HG02798 (cell line): Measurements from ENCODE around the gene ADAMTS7.
"Not testable (repeated sequence)": the region's sequence is repeated elsewhere in the genome, so short reads cannot be mapped to it uniquely, and the experiment has no call there.

Experiments used
- ATAC-seq: cut with Tn5 transposase; IDR thresholded peaks from one replicate; pipeline ENCODE4 v1.9.1; 2021; ENCODE audit warnings: mild to moderate bottlenecking; ENCODE audit not compliant: unreplicated experiment, poor library complexity

ADAMTS7 gene

DNA sequence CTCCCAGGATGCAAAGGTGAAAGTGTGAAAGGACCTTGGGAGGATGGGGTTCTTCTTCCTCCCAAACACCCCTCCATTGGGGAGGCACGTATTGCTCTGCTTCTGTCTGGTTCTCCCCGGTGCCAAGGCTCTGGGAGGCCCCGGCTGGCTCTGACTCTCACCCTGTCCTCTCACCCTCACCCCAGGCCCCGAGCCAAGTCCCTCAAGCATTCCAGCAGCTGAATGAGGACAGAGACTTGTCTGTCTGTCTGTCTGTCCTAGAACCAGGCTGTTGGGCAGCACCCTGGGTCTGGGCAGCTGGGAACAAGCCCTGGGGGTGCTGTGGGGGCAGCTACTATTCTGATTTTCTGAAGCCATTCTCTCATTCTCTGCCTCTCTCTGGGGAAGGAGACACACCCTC, 29.9 kb downstream of the ADAMTS7 start:
- ATAC-seq, result not testable (repeated sequence)

DNA sequence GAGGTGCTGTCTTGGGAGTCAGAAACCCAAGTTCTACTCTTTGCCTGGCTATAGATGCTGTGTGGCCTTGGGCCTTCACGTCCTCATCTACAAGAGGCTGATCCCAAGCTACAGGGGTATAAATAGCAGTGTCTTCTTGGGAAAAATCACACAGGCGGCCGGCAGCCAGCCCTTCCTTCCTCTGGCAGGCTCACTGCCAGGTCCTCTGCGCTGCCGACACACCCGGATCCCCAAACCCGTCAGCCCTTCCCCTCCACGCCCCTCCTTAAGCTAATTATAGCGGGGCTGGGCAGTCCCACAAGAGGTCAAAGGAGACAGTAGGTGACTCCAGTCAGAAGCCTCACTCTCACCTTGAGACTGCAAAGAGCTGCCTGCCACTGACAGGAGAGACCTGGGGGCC, 31.3 kb downstream of the ADAMTS7 start:
- ATAC-seq, result not testable (repeated sequence)

DNA sequence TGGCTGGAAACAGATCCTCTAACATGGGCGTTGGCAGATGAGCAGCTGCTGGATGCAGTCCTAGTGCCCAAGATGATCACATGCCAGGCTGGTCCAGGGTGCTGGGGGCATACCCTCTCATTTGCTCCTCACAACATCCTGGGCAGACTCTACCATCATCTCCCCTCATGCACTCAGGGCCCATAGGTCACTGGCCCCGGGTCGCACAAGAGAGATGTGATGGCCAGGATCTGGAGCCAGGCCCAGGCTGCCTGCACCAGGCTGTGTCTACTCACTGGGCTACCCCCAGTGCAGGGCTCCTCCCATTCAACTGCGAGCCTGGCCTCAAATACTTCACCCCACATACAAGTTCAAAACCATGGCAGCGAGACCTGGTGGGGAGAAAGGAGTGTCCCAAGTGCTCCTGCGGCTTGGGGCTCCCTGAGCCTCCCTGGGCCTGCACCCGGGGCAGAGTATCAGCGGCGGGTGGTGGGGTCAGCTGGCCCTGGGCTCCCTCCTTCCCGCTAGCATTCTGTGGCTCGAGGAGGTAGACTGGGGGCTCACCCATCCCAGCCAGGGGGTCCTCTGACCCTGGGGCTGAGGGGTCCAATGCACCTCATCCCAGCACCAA, 32.0 kb downstream of the ADAMTS7 start:
- ATAC-seq, result not testable (repeated sequence)

DNA sequence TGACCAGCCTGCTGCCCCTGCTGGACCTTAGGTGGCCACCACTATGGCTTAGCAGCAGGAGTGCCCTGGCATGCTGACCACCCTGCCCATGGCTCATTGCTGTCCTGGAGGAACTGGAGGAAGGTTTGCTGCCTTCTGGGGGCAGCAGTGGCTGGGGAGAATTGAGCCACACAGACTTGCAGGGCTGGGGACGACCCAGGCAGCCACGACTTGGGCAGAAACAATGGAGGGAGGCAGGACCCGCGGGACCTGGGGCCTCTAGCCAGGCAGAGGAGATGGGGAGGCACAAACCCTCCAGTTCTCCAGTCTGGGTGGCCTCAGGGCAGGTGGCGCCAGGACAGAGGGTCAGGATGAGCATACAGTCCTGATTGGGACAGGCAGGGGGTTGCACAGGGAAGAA, 32.8 kb downstream of the ADAMTS7 start:
- no peak for ATAC-seq

DNA sequence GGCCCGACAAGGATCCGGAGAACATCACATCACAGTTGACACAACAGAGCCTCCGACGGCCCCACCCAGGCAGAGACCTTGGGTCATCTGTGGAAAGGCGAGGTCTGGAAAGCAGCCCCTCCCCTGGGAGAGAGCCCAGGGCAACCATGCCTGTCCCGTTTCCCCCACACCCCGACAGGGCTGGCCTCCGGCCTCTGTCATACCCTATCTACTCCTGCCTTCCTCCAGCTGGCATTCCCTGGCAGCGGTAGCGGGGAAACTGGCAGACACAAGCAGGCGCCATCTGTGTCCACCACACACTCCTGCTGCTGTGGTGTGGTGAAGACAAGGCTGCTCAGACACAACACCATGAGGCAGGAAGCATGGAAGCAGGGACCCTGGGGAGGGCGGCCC, 33.3 kb downstream of the ADAMTS7 start:
- ATAC-seq, result not testable (repeated sequence)

DNA sequence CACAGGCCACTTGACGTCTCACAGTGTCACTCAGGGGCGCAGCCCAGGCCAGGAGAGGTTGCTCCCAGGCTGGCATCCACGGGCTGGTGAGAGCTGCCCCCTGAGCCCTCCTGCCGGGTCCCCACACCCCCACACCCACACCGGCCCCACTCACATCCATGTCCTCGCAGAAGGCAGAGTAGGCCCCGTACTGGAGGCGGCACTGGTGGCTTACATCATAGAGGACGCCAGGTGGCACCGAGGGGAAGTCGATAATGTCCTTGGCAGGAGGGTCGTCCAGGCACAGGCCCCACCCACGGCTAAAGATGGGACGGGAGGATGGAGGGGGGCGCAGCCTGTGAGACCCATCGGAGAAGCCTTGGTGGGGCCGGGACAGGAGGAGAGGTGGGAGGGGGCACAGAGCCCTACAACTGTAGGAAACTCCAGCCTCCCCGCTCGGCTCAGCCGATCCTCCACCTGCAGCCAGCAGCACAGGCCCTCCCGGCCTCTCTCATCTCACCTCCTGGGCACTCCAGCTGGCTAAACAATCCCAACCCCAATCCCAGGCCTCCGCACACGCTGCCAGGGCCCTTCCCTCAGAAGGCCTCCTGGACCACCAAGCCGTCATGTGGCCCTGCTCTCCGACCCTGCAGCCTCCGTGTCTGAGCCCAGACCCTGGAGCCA, 33.8 kb downstream of the ADAMTS7 start:
- ATAC-seq, result not testable (repeated sequence)

DNA sequence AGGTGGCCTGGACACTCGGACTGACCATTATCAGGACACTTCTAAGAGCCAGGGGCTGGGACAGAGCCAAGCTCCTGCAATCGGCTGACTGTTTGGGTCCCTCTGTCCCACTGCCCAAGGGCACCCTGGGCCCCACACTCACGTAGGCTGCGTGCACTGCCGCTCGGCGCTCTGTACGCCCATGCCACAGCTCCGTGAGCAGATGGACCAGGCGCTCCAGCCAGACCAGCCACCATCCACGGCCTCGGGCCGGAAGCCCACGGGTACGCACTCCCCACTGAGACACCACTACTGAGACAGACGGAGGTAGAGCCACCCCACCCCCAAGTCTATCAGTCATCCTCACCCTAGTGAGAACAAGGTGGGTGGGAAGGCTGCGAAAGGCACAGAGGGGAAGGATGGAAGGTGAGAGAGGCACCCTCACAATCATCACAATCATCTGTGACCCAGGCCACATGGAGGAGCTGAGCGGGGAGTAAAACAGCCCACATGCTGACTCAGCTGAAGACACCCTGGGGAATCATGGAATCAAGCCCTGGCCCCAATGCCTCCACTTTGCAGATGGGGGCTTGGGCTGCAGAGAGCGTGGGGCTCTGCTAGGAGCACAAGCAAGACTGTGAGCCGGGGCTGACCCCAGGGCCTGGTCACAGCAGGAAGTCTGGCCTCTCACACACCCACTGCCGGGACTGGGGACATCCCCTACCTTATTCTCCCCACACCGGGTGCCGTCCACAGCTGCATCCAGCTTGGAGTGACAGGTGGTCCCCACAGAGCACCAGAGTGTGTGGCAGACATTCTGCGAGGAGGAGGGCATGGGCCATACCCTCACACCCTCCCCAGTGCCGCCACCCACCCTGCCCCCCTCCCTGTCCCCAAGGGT, 35.0 kb downstream of the ADAMTS7 start:
- not testable (repeated sequence) for ATAC-seq

DNA sequence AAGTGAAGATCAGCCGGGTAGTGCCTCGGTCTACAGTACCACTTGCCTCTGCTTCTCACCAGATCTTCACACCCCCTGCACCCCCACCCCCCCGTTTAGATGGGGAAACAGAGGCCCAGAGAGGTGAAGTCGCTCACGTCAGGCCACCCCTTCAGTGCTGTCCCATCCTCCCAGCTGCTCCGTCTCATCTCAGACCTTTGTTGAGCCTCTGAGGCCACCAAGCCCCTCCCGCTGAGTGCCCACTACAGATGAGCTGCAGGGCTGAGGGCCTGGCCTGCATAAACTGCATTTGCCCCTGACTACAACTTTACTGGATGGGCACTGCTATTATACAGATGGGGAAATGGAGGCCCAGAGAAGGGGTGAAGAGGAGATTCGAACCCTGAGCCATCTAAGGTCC, 35.8 kb downstream of the ADAMTS7 start:
- no peak for ATAC-seq

DNA sequence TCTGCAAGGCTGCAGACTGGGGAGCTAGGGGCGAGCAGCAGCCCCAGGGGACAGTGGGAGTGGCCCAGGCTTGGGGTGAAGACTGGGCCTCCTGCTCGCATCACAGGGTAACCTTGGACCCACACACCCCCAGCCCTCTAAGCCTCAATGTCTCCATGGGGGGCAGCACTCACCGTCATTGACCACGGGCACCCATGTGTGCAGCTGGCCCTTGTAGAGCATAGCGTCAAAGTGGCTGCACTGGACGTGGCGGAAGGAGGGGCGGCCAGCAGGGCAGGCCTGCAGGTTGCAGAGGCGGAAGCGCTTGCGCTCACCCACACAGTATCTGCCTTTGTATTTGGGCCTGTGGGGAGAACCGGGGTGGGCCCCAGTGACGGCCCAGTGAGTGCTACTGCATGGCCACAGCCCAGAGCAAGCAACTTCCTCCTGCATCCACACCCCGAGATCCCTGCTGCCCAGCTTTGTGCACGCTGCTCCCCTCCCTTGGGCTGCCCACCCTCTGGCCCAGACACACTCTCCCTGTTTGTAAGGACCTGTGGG, 36.7 kb downstream of the ADAMTS7 start:
- not testable (repeated sequence) for ATAC-seq

DNA sequence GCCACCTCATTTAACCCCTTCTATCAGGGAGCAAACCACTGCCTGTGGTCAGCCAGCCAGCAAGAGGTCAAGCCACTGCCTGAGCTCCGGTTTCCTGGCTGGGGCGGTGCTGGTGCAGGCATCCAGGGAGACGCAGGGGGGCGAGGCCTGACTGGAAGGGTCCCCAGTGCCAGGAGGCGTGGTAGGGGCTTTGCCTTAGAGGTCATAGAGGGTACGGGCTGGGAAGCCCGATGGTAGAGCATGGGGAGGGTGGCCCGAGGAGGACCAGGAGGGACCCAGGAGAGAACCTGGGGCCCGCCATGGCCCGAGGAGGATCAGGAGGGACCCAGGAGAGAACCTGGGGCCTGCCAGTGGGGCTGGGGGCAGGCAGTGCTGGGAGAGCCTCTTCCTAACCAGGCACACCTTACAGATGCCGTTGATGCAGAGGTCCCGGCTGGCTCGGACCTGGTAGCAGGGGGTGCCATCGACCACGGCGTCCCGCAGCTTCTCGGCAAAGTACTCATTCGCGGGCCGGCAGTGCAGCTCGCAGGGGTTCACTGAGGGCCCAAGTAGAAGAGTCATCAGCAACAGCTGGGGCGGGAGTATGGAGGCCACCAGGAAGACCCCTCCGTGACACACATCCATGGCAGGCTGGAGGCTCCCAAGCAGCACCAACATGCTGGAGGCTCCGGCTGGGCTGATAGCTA, 37.4 kb downstream of the ADAMTS7 start:
- not testable (repeated sequence) for ATAC-seq

DNA sequence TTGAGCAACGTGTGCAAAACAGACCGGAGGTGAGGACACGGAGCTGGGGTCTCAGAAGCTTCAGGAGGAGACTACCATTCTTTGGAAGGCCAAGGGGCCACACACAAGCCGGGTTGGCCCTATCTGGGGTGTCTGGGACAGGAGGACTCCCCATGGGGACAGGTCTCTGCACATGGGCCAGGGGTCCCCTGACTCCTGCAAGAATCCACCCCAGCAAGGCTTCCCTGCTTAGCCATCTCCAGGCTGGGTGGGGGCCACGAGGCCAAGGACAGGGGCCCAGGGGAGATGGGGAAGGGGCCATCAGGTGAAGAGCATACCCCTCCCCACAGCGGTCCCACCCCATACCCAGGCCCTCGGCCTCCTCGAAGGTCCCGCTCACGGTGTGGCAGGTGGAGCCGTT, 38.5 kb downstream of the ADAMTS7 start:
- no peak for ATAC-seq

DNA sequence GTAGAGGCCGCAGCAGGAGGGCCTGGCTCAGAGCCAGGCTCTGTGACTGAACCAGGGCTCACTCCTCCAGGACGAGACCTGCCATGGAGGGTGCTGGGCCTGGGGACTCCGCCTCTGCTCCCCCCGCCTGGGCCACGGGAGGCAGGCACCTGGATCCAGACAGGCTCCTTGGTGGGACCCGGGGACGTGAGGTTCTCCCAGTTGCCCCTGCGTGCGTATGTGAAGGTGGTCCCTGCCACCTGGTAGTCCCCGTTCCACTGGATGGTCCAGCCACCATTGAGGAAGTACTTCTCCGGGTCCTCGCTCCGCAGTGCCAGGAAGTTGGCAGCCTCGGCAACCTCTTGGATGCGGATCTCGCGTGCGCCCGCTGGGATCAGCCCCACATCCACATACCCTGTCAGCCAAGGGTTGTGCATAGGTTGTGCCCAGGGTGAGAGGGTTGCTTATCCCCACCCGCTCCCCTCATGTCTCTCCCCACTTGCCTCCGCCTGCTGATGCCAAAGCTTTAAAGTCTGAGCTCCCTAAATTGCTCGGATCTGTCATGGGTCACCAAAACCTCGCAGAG, 39.7 kb downstream of the ADAMTS7 start:
- ATAC-seq, result not testable (repeated sequence)

DNA sequence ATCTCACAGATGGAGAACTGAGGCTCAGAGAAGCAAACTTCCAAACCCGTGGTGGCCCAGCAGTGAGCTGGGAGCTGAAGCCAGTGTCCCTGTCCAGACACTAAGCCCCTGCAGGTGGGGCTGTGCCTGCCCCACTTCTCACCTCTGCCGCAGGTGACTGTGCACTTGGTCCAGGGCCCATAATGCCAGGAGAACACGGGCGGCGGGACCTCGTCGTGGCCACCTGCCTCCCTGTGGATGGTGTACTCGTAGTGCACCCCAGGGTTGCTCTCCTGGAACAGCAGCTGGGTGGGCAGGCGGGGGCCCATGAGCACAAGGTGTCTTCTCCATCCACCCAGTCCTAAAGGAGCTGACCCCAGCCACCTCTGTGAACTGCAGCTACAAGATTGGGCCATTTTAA, 40.2 kb downstream of the ADAMTS7 start:
- ATAC-seq, result not testable (repeated sequence)

DNA sequence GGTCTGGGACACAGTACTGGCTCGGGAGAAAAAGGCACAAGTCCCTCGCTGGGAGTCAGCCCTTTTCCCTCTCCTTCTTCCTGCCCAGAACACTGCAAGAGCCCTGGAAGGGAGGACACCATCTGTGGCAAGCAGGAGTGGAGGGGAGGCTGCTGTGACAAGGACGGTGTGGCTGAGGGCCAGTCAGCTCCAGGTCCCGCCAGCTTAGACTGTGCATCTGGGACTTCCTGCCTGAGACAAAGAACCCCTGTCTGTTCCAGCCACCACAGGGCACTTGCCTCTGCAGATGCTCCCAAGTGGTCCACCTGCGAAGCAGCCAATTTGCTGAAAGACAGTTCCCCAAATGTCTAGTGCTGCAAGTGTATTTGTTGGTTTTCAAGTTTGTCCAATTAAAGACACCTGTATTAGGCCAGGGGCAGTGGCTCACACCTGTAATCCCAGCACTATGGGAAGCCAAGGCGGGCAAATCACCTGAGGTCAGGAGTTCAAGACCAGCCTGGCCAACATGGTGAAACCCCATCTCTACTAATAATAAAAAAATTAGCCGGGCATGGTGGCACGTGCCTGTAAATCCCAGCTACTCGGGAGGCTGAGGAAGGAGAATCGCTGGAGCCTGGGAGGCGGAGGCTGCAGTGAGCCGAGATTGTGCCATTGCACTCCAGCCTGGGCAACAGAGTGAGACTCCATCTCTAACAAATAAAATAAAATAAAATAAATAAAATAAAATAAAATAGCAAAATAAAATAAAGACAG, 41.6 kb downstream of the ADAMTS7 start:
- not testable (repeated sequence) for ATAC-seq

DNA sequence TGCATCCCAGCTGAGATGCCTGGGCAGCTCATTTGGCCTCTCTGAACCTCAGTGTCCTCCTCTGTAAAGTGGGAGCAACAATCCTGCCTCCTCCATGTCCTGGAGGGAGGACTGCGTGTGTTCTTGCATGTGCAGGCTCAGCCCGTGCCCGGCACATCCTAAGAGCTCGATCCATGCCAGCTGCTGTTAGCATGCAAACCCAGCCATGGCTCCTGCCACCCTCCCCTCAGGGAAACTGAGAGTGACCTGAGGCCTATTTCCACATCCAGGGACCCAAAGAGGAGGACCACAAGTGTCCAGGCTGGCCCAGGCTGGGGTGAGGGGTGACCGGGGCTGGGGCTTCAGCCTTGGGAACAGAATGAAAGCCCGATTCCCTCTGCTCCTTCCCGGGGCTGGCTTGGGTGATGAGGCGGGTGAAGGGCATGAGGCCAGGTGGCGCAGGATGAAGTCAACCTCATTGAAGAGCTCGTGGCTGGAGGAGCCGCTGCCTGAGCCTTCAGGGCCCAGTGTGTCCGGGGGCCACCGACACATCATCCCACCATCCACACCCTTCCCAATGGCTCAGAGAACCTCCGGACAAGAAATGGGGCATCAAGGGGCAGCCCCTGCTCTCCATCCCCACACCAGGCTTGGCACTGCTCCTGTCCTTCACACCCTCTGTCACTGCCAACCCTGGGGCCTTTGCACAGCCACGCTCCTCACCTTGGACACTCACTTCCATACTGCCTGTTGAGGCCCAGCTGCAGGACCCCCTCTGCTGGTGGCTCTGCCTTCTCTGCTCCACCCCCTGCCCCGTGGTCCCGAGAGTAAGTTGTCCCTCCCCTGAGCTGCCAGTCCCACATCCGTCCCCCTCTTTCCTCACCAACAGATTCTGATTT, 42.5 kb downstream of the ADAMTS7 start:
- ATAC-seq, result no peak

DNA sequence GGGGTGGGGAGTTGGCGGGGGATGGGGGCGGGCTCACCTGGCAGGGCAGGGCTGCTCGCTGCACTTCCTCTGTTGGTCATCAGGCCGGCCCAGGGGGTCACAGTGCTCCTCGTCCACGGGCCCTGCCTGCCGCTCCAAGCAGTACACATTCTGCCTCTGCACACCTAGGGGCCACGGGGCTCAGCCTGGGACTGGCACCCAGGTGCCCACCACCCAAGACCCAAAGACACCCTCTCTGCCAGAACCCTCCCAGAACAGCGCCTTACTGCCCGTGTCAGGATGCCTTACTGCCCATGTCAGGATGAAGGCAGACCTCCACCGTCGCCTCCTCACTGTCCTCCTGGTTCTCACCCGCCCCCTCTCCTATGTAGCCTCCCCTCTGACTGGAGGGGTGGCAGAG, 43.2 kb downstream of the ADAMTS7 start:
- no peak for ATAC-seq

DNA sequence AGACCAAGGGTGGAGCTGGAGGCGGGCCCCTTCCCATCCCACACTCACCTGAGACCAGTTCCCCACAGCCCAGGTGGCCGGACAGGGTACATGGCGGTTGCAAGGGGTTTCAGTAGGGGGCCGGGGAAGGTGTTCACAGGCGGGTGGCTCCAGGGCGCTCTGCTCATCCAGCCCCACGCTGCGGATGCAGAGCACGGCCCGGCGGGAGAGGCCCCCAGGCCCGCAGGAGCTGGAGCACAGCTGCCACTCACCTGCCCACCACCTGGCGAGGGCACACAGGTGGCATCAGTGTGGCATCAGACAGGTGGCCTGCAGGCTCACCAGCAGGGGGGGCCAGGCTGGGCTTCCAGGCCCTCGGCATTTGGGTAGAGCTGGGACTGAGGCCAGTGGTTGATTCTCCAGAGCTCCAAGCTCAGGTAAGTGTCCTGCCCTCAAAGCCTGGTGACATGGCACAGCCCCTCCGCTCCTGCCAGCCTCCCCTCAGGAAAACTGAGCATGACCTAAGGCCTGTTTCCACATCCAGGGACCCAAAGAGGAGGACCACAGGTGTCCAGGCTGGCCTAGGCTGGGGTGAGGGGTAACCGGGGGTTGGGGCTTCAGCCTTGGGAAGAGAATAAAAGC, 43.8 kb downstream of the ADAMTS7 start:
- ATAC-seq, result no peak

DNA sequence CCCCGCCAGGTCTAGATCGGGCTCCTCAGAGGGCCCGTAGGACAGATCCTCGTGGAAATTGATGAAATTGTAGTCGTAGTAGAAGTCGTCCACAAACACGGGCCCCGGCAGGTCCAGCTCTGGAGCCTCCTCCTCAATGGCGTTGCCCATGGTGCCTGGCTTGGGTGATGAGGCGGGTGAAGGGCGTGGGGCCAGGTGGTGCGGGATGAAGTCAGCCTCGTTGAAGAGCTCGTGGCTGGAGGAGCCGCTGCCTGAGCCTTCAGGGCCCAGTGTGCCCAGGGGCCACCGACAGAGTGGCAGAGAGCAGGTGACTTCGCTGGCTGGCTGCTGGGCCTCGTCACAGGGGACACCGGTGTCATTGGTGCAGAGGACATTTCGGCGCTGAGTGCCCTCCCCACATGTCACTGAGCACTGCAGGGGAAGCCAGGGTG, 44.6 kb downstream of the ADAMTS7 start:
- ATAC-seq, result not testable (repeated sequence)
